ENCODE measurements around the gene CFAP44. TPM values are rescaled to one million over a fixed set of nuclear protein-coding genes. Genes with fewer than 3 reads are reported as not detected.

The CFAP44 gene
- total RNA-seq, 1 experiment from 2014 or later, result 3.7 TPM

DNA sequence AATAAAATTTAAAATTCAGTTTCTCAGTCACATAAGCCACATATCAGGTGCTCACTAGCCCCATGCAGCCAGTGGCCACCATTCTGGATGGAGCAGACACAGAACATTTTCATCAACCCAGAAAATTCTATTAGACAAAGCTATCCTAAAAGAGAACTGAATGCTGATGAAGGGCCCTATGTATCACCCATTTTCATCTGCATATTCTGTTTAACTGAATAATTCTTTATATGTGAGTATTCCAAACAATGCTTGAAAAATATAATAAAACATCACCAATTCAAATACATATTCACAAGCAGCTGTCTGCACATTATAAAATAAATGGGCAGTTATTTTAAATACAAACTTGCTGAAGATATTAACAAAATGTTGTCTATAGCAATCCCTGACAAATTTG, 14.2 kb upstream of the CFAP44 start:
- no peak for TF ChIP-seq CTCF (conservative IDR thresholded peaks at IDR 0.05)
- Histone ChIP-seq H3K4me2 (ENCODE audit: insufficient read depth, insufficient read length, low read length) (no peak overlapping the region), H3T11ph (ENCODE audit: low read length) (no peak overlapping the region), H3K79me1 (ENCODE audit: insufficient read depth, low read depth, low read length, poor library complexity, severe bottlenecking) (no peaks in the 10 kb centered on the region), H3K4ac (ENCODE audit: low read depth, low read length) (no peak overlapping the region), H4K8ac (replicated peaks; ENCODE audit: insufficient read length, low read depth, low read length) (no peak overlapping the region), H3K4me1 (ENCODE audit: insufficient read depth, low read length) (no peaks in the 10 kb centered on the region), H2BK120ac (ENCODE audit: low read depth, low read length, poor library complexity, severe bottlenecking) (no peak overlapping the region), H3K27me3 (ENCODE audit: insufficient read depth, low read length) (no peaks in the 10 kb centered on the region), H4K91ac (ENCODE audit: insufficient read length, low read depth, low read length) (no peak overlapping the region), H3K23ac (ENCODE audit: insufficient read length, low read depth, low read length) (no peak overlapping the region), H3K14ac (ENCODE audit: insufficient read depth, low read length) (no peak overlapping the region), H4K5ac (ENCODE audit: insufficient read length, low read depth, low read length) (no peak overlapping the region), H2BK12ac (ENCODE audit: insufficient read length, low read depth, low read length) (no peak overlapping the region), H3K79me2 (ENCODE audit: insufficient read depth, low read length) (no peaks in the 10 kb centered on the region; the same call in 1 of the 2 replicates), H3K9me3 (ENCODE audit: control insufficient read depth, low read depth, low read length) (no peaks in the 10 kb centered on the region), H2AK5ac (ENCODE audit: insufficient read length, low read length) (no peak overlapping the region), H3K56ac (ENCODE audit: insufficient read length, low read depth, low read length) (no peak overlapping the region), H2BK20ac (ENCODE audit: low read depth, low read length, poor library complexity, severe bottlenecking) (no peak overlapping the region), H3K27ac (ENCODE audit: insufficient read length, low read depth, low read length) (no peak overlapping the region), H3K9ac (ENCODE audit: extremely low read depth, insufficient read length, low read length) (no peak overlapping the region), H3K18ac (ENCODE audit: insufficient read length, low read depth, low read length) (no peak overlapping the region), H3K23me2 (ENCODE audit: insufficient read length, low read depth, low read length, poor library complexity, severe bottlenecking) (no peaks in the 10 kb centered on the region), H2BK15ac (ENCODE audit: low read depth, low read length) (no peak overlapping the region), H2BK5ac (ENCODE audit: insufficient read length, low read length) (no peak overlapping the region), H2AFZ (ENCODE audit: low read length) (no peak overlapping the region), H4K20me1 (ENCODE audit: control insufficient read depth, insufficient read depth, insufficient read length) (no peaks in the 10 kb centered on the region)
- peaks cover 11 to 14% of the 10 kb centered on the region in 2 experiments for H3K9me3 Mint-ChIP-seq
- no peaks in the 10 kb centered on the region for H3K27me3 Mint-ChIP-seq (ENCODE audit: low read depth)
- no peaks in the 10 kb centered on the region for H3K4me1 Mint-ChIP-seq
- no peak for DNase-seq
- H3K27ac Mint-ChIP-seq, result no peak overlapping the region
- no peak overlapping the region for H3K4me3 Mint-ChIP-seq
- peaks cover 36 to 41% (median 37%) of the 10 kb centered on the region in 3 experiments for H3K36me3 Mint-ChIP-seq (ENCODE audit: insufficient read depth in 1 of 3, low read depth in 3 of 3)

Measured in H9 (cell line).